IMR-90 (cell line): Measurements from ENCODE around the gene MYO5A. TPM values are rescaled to one million over a fixed set of nuclear protein-coding genes. Genes with fewer than 3 reads are reported as not detected.
A peak's percentile ranks its signal among the peaks of the same experiment; 100 is the strongest.

Experiments
- ATAC-seq: fragments of 200-7000 bp; cut with Tn5 transposase; 2 replicates; pipeline ENCODE4 v1.9.1; 2020; ENCODE audit warnings: low read depth, mild to moderate bottlenecking, moderate library complexity
- BruUV-seq: library from RNA; stranded (reverse); fragments of 400-500 nt; replicated peaks from 2 replicates; lab custom pipeline; 2021; lab: Mats Ljungman, UMichigan
- CTCF ChIA-PET: fragments of 300-600 bp; formaldehyde crosslinking; extraction: SDS; loops from one replicate; lab custom pipeline; 2021; ENCODE audit warnings: antibody characterized with exemption; lab: Yijun Ruan, JAX
- POLR2A ChIA-PET: fragments of 300-600 bp; sonication (Branson Sonifier 250); formaldehyde crosslinking; loops from one replicate; lab custom pipeline; 2022; ENCODE audit warnings: antibody characterized with exemption; ENCODE audit not compliant: unreplicated experiment; lab: Charles Lee
- DNase-seq: peaks from one replicate; pipeline ENCODE4 v3.0.0; 2013
- H2AFZ ChIP-seq: replicated peaks from 2 replicates; pipeline ENCODE3; 2013; ENCODE audit warnings: low read length, mild to moderate bottlenecking; ENCODE audit not compliant: poor library complexity
- H2AK5ac ChIP-seq: 2 replicates; pipeline ENCODE4 v1.6.1; 2013; ENCODE audit warnings: low read depth, low read length, inconsistent platforms
- H2AK9ac ChIP-seq: replicated peaks from 2 replicates; pipeline ENCODE3; 2013; ENCODE audit warnings: mild to moderate bottlenecking, low read depth, low read length, moderate library complexity; ENCODE audit not compliant: poor library complexity
- H2BK120ac ChIP-seq: 2 replicates; pipeline ENCODE4 v1.6.1; 2013; ENCODE audit warnings: low read depth, low read length, inconsistent platforms
- H2BK15ac ChIP-seq: 3 replicates; pipeline ENCODE4 v1.6.1; 2013; ENCODE audit warnings: low read depth, low read length, inconsistent platforms
- H2BK20ac ChIP-seq: 2 replicates; pipeline ENCODE4 v1.6.1; 2013; ENCODE audit warnings: low read depth, mild to moderate bottlenecking, inconsistent platforms, low read length, moderate library complexity
- H2BK5ac ChIP-seq: 2 replicates; pipeline ENCODE4 v1.6.1; 2013; ENCODE audit warnings: mild to moderate bottlenecking, low read depth, low read length, inconsistent platforms; ENCODE audit not compliant: poor library complexity, severe bottlenecking
- H3K14ac ChIP-seq: replicated peaks from 2 replicates; pipeline ENCODE4 v1.6.1; 2013; ENCODE audit warnings: low read depth, low read length, inconsistent platforms
- H3K18ac ChIP-seq: 2 replicates; pipeline ENCODE4 v1.6.1; 2013; ENCODE audit warnings: low read depth, low read length, control low read depth
- H3K23ac ChIP-seq: 2 replicates; pipeline ENCODE4 v1.6.1; 2013; ENCODE audit warnings: low read depth, low read length, inconsistent platforms
- H3K27ac ChIP-seq: 2 replicates; pipeline ENCODE4 v1.5.1; 2013; ENCODE audit warnings: mild to moderate bottlenecking, control low read depth, low read length; ENCODE audit not compliant: insufficient read depth
- H3K27me3 ChIP-seq: 2 replicates; pipeline ENCODE4 v1.6.1; 2013; ENCODE audit warnings: low read length; ENCODE audit not compliant: control insufficient read depth, insufficient read depth
- H3K36me3 ChIP-seq: 2 replicates; pipeline ENCODE4 v1.6.1; 2013; ENCODE audit warnings: low read length, mixed read lengths; ENCODE audit not compliant: control insufficient read depth, insufficient read depth
- H3K4ac ChIP-seq: 2 replicates; pipeline ENCODE4 v1.6.1; 2013; ENCODE audit warnings: low read depth, low read length, inconsistent platforms
- H3K4me1 ChIP-seq: 2 replicates; pipeline ENCODE4 v1.6.1; 2013; ENCODE audit warnings: low read length, mixed read lengths; ENCODE audit not compliant: control insufficient read depth, insufficient read depth
- H3K4me2 ChIP-seq: 2 replicates; pipeline ENCODE4 v1.6.1; 2013; ENCODE audit warnings: low read depth, mild to moderate bottlenecking, control low read depth, low read length, moderate library complexity
- H3K4me3 ChIP-seq: 2 replicates; pipeline ENCODE4 v1.5.1; 2013; ENCODE audit warnings: low read depth, mild to moderate bottlenecking, control low read depth, low read length, moderate library complexity; ENCODE audit not compliant: insufficient read depth
- H3K56ac ChIP-seq: 2 replicates; pipeline ENCODE4 v1.6.1; 2013; ENCODE audit warnings: low read length, inconsistent platforms; ENCODE audit not compliant: insufficient read depth; ENCODE audit errors: extremely low read depth
- H3K79me1 ChIP-seq, 2 experiments: 2 replicates each; pipeline ENCODE4 v1.6.1; 2013; ENCODE audit warnings: low read length in 2 of 2, inconsistent platforms in 1 of 2, low read depth in 1 of 2
- H3K9ac ChIP-seq: 2 replicates; pipeline ENCODE4 v1.6.1; 2013; ENCODE audit warnings: low read depth, low read length, control low read depth
- H3K9me1 ChIP-seq: 2 replicates; pipeline ENCODE4 v1.6.1; 2013; ENCODE audit warnings: low read length, inconsistent platforms; ENCODE audit not compliant: insufficient read depth
- H3K9me3 ChIP-seq: 2 replicates; pipeline ENCODE4 v1.6.1; 2013; ENCODE audit warnings: low read length; ENCODE audit not compliant: control insufficient read depth, insufficient read depth
- H4K20me1 ChIP-seq: 2 replicates; pipeline ENCODE4 v1.6.1; 2013; ENCODE audit warnings: low read length, inconsistent platforms; ENCODE audit not compliant: insufficient read depth
- H4K5ac ChIP-seq: 2 replicates; pipeline ENCODE4 v1.6.1; 2013; ENCODE audit warnings: mild to moderate bottlenecking, low read depth, low read length, control low read depth
- H4K8ac ChIP-seq, 2 experiments: 2 replicates each; pipeline ENCODE4 v1.6.1; 2013; ENCODE audit warnings: low read depth in 2 of 2, low read length in 2 of 2, control low read depth in 1 of 2, inconsistent platforms in 1 of 2
- H4K91ac ChIP-seq: 2 replicates; pipeline ENCODE4 v1.6.1; 2013; ENCODE audit warnings: low read depth, low read length, inconsistent platforms; ENCODE audit not compliant: insufficient read depth
- CEBPB ChIP-seq: IDR thresholded peaks from 2 replicates; pipeline ENCODE4 v1.6.1; 2012; ENCODE audit warnings: low read depth, low read length, improper control_type of control experiment
- MAZ ChIP-seq: IDR thresholded peaks from 2 replicates; pipeline ENCODE4 v1.6.1; 2012; ENCODE audit warnings: low read depth, mild to moderate bottlenecking, low read length, improper control_type of control experiment, moderate library complexity, borderline replicate concordance
- WGBS, 2 experiments: methylation state at CpG; one replicate each; pipeline versions ENCODE4 v1.1.5 to v1.1.7; 2013; ENCODE audit warnings: missing lambda C conversion rate in 2 of 2; ENCODE audit not compliant: insufficient read length in 1 of 2; ENCODE audit errors: extremely low coverage in 2 of 2; 5-methylcytosine and 5-hydroxymethylcytosine counted together
- dilution Hi-C: fragments of 300-500 bp; cut with HindIII; formaldehyde crosslinking; loops from one replicate; pipeline ENCODE4 v1.14.3; 2018; ENCODE audit warnings: low sequenced_read_pairs; ENCODE audit not compliant: unreplicated experiment
- in situ Hi-C: fragments of 300-500 bp; cut with MboI; formaldehyde crosslinking; loops from 3 replicates; pipeline ENCODE4 v1.14.3; 2019; ENCODE audit warnings: low sequenced_read_pairs, inconsistent platforms, mixed read lengths
- intact Hi-C: fragments of 100-400 bp; cut with micrococcal nuclease; formaldehyde crosslinking; loops from 2 replicates; pipeline ENCODE4 v1.10.0; 2022
- polyA plus RNA-seq, 3 experiments: library from polyadenylated mRNA; depleted of rRNA; stranded (reverse); fragments of >200 nt; gene quantifications; 2 replicates each; pipeline ENCODE4 v1.2.3, GENCODE V29; 2012; ENCODE audit warnings: low replicate concordance in 1 of 3
- total RNA-seq: library from RNA; depleted of rRNA; stranded (reverse); fragments of >200 nt; gene quantifications from 2 replicates; pipeline ENCODE4 v1.2.3, GENCODE V29; 2012

Gene MYO5A
- total and polyA plus RNA-seq, 2 of the 4 experiments (the other 2 are of a cell fraction), result 19.4 to 69.2 TPM

GRCh38 chr15:52529341-52529924 is 753 bp upstream of the MYO5A start:
- no TSS peak for BruUV-seq
- no peaks in the 10 kb centered on the region for H3K9me3 ChIP-seq
- H4K8ac ChIP-seq, result peak overlapping the region; percentile 57 to 75
- no peaks in the 10 kb centered on the region for H3K36me3 ChIP-seq
- ChIA-PET CTCF (interaction anchor here (0.5 kb wide), 1 partner anchor 925 kb away, joined by 3 read pairs; no protein-coding TSS in a partner anchor), POLR2A (no interaction called here)
- H3K4me2 ChIP-seq, result peak overlapping the region; percentile 86
- dilution Hi-C loops (no loop called here), intact Hi-C loops (loop anchor here (2.0 to 5.0 kb wide), 5 partner anchors 39 to 273 kb away; partner anchors contain the start of genes ARPP19 and ATOSA), in situ Hi-C loops (no loop called here)
- peak overlapping the region; percentile 40; the same call in 1 of the 2 replicates for H3K56ac ChIP-seq
- H2AK5ac ChIP-seq, result no peak overlapping the region
- peak overlapping the region; percentile 69 for H3K9ac ChIP-seq
- DNase-seq (no peak), ATAC-seq (no peak; the same call in 1 of the 2 replicates)
- no peak overlapping the region for H2BK15ac ChIP-seq
- peak overlapping the region; percentile 25 for H3K27ac ChIP-seq
- peak overlapping the region; percentile 71 for H3K4ac ChIP-seq
- peaks cover 14 to 18% of the 10 kb centered on the region in 2 experiments for H3K79me1 ChIP-seq
- peak overlapping the region; percentile 85 for H2AFZ ChIP-seq
- H4K5ac ChIP-seq, result peak overlapping the region; percentile 51
- H2AK9ac ChIP-seq, result peak overlapping the region; percentile 38
- 0 out of 2 replicates have a peak, but pooled peaks cover 3% of the 10 kb centered on the region for H3K4me1 ChIP-seq
- H3K14ac ChIP-seq, result peak overlapping the region; percentile 48
- H2BK5ac ChIP-seq, result peak overlapping the region; percentile 27
- H2BK120ac ChIP-seq, result peak overlapping the region; percentile 77
- 3% methylated on average over 9 of the region's 28 CpGs; no CpG with 5 or more reads in 1 of the 2 experiments for WGBS, 2 experiments
- H4K20me1 ChIP-seq, result 0 out of 2 replicates have a peak, but pooled peaks cover under 1% of the 10 kb centered on the region
- TF ChIP-seq MAZ (0 out of 2 replicates have a peak, but pooled peaks have one; percentile 6), CEBPB (no peak)
- peak overlapping the region; percentile 38; the same call in 1 of the 2 replicates for H4K91ac ChIP-seq
- 0 out of 2 replicates have a peak overlapping the region, but pooled peaks have one; percentile 28 for H2BK20ac ChIP-seq
- no peaks in the 10 kb centered on the region for H3K9me1 ChIP-seq
- H3K27me3 ChIP-seq, result peaks cover 8% of the 10 kb centered on the region
- H3K18ac ChIP-seq, result no peak overlapping the region; the same call in 1 of the 2 replicates
- H3K4me3 ChIP-seq, result peak overlapping the region; percentile 75
- H3K23ac ChIP-seq, result peak overlapping the region; percentile 13
